ENCODE results near the gene ABLIM2. TPM values are rescaled to one million over a fixed set of nuclear protein-coding genes. Genes with fewer than 3 reads are reported as not detected.

ABLIM2 gene
- total RNA-seq, 2 experiments from 2014 or later = 0.32 to 0.54 TPM

DNA sequence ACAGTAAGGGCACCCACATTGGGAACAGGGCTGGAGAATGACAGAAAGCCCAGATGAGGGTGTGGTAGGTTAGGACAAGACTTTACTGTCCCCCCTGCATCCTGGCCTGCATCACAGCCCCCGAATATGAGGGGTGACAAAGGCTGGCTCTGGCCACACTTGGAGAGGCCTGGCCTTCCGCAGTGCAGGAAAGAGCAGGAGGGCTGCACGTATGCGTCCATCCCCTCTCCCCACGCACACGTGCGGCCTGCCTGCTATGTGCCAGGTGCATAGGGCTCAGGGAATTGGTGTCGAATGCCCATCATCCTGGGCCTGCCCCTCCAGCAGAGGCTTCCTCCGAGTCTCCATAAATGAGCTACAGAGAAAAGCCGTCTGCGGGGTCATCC, 80.5 kb downstream of the ABLIM2 start:
- DNase-seq (no peak), ATAC-seq (no peak)
- TF ChIP-seq, protein P1, sequence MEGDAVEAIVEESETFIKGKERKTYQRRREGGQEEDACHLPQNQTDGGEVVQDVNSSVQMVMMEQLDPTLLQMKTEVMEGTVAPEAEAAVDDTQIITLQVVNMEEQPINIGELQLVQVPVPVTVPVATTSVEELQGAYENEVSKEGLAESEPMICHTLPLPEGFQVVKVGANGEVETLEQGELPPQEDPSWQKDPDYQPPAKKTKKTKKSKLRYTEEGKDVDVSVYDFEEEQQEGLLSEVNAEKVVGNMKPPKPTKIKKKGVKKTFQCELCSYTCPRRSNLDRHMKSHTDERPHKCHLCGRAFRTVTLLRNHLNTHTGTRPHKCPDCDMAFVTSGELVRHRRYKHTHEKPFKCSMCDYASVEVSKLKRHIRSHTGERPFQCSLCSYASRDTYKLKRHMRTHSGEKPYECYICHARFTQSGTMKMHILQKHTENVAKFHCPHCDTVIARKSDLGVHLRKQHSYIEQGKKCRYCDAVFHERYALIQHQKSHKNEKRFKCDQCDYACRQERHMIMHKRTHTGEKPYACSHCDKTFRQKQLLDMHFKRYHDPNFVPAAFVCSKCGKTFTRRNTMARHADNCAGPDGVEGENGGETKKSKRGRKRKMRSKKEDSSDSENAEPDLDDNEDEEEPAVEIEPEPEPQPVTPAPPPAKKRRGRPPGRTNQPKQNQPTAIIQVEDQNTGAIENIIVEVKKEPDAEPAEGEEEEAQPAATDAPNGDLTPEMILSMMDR (IDR thresholded peaks at IDR 0.05) = no peak
- Mint-ChIP-seq H3K4me3 (no peak overlapping the region), H3K9me3 (no peaks in the 10 kb centered on the region), H3K4me1 (ENCODE audit: low read depth) (no peaks in the 10 kb centered on the region), H3K36me3 (ENCODE audit: low read depth) (no peaks in the 10 kb centered on the region), H3K27ac (no peak overlapping the region), H3K27me3 (no peaks in the 10 kb centered on the region)
- ChIA-PET POLR2A (no interaction called here), CTCF (no interaction called here)
- intact Hi-C loops (cut with micrococcal nuclease) = no loop called here

DNA sequence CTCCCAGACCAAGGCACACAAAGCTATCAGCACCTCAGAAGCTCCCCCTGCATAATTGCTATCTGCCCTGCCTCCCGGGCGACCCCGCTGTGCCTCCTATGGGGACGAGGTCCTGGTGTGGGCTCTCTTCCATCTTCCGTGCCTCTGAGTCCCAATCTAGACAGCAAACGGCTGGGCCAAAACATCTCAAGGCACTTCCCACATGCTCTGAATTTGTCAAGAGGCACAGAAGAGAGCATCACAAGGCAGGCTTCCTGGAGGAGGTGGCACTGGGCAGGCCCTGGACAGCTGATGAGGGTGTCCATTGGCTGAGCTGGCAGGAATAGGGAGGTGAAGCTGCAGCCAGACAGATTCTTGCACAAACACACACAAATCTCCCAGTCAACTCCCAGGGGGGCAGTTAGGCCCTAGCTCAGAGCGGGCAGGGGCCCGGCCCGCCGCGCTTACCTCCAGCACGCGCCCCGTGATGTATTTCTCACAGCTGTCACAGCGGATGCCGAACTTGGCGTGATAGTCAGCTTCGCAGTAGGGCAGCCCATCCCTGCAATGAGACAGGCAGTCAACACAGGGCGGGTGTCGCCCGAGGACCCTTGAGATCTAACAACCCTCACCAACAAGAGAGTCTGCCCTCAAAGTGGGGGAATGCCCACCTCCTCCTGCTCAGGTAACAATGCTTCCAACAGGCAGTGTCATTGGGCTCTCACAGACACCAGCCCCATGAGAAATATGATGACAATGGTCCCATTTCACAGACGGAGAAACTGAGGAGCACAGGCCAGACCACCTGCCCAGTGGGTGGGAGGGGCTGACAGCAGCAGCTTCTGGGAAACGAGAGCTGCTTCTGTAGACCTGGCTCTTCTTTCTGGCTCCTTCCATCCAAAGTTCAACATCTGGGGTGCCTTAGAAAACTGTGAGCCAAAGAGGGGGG, 81.2 kb downstream of the ABLIM2 start:
- H3K4me1 Mint-ChIP-seq (ENCODE audit: low read depth) = no peaks in the 10 kb centered on the region
- no peaks in the 10 kb centered on the region for H3K36me3 Mint-ChIP-seq (ENCODE audit: low read depth)
- no peak for DNase-seq
- ChIA-PET CTCF (no interaction called here), POLR2A (no interaction called here)
- H3K9me3 Mint-ChIP-seq = no peaks in the 10 kb centered on the region
- intact Hi-C loops (cut with micrococcal nuclease) = no loop called here
- H3K4me3 Mint-ChIP-seq = no peak overlapping the region
- no peaks in the 10 kb centered on the region for H3K27me3 Mint-ChIP-seq
- TF ChIP-seq, protein P1 (IDR thresholded peaks at IDR 0.05) = no peak
- ATAC-seq = no peak
- H3K27ac Mint-ChIP-seq = no peak overlapping the region

DNA sequence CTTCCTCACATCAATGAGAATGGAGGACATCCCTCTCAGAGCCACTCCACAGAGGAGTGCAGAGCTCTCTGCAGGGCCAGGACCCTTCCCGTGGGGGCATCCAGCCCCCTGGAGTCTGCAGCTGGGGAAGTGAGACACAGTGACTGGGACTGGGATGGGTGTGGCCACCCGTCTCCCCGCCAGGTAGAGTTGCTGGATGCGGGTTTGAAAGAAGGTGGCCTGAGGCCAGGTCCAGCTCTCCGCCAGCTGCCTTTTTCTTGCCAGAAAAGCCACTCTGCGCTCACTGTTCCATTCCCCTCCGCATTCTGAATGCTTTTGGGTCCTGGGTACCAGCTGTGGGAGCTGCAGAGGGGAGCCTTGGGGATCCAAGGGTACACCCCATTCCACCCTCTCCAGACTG, 82.6 kb downstream of the ABLIM2 start:
- ATAC-seq (no peak), DNase-seq (no peak)
- CTCF ChIA-PET = no interaction called here
- intact Hi-C loops (cut with micrococcal nuclease) = no loop called here
- no peaks in the 10 kb centered on the region for H3K9me3 Mint-ChIP-seq
- H3K27ac Mint-ChIP-seq = no peak overlapping the region
- no peak overlapping the region for H3K4me3 Mint-ChIP-seq
- POLR2A ChIA-PET = no interaction called here
- H3K36me3 Mint-ChIP-seq (ENCODE audit: low read depth) = no peaks in the 10 kb centered on the region
- TF ChIP-seq, protein P1 (IDR thresholded peaks at IDR 0.05) = no peak
- H3K27me3 Mint-ChIP-seq = no peaks in the 10 kb centered on the region
- no peaks in the 10 kb centered on the region for H3K4me1 Mint-ChIP-seq (ENCODE audit: low read depth)

DNA sequence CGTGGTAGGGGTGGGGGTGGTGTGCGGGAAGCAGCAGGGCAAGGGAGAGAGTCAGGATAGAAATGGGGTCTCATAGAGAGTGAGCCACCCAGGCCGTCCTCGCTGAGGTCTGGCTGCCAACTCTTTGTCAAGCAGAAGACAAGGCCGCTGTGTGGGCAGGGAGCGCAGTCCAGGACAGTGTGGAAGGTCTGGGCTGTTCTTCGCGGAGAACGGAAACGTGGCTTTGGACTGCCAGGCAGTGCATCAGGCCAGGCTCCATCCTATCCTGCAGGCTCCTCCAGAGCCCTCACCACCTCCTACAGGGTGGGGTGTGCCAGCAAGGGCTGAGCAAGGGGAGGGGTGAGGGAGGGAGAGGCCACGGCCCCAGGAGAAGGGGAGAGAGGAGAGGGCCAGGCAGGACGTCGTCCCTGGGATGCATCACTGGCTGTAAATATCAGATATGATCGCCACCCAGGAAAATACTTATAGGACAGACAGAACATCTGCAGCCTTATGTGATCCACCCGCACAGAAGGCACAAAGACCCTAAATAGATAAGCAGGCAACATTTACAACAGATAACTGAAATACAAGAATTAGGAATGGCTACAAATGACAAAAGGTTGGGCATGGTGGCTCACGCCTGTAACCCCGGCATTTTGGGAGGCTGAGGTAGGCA, 85.3 kb downstream of the ABLIM2 start:
- DNase-seq (no peak), ATAC-seq (no peak)
- Mint-ChIP-seq H3K9me3 (no peaks in the 10 kb centered on the region), H3K27ac (no peak overlapping the region), H3K4me1 (ENCODE audit: low read depth) (no peaks in the 10 kb centered on the region), H3K4me3 (no peak overlapping the region), H3K27me3 (no peaks in the 10 kb centered on the region), H3K36me3 (ENCODE audit: low read depth) (no peaks in the 10 kb centered on the region)
- ChIA-PET POLR2A (no interaction called here), CTCF (no interaction called here)
- TF ChIP-seq, protein P1 (IDR thresholded peaks at IDR 0.05) = no peak
- intact Hi-C loops (cut with micrococcal nuclease) = no loop called here

Measured in activated CD8-positive, alpha-beta T cell treated with anti-CD3 and anti-CD28 coated beads for 36 hours (primary cell).